DMS53 treated with DMSO at 0.1 percent for 48 hours (cell line): ENCODE data around the gene CEP135.

Source experiments
- DNase-seq: peaks from one replicate; lab custom pipeline; 2025; ENCODE audit not compliant: unreplicated experiment; lab: John Stamatoyannopoulos, UW

The CEP135 gene

DNA sequence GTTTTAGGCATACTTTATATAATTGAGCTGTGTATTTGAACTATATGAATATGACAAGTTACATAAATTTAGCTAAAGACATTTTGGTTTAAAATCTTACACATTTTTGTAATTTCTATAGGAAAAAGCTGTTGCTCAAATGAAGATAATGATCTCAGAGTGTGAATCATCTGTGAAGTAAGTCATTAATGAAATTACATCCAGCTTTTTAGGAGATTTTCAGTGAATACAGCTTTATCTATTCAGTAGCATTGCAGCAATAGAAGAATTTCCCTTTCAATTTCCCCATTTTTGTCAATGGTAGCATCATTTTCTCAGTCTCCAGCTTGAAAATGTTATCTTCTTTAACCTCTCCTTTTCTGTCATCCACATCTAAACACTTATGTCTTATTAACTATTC, 59.5 kb downstream of the CEP135 start:
- no peak for DNase-seq

DNA sequence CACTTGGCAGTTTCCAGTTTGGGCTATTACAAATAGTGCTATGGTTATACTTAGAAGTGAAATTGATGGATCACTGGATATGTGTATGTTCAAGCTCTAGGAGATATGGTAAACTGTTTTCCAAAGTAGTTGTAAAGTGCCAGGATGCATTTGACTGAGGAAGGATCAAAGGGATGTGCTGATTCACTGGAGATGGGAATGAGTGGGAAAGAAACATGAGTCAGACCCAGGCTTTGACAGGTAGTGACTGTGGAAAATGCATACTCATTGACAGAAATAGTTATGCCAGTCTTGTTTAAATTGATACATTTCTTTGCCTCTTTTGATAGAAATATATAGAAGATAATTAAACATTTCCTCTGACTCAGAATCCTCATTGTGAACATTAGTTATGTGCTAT, 77.9 kb downstream of the CEP135 start:
- DNase-seq = no peak

DNA sequence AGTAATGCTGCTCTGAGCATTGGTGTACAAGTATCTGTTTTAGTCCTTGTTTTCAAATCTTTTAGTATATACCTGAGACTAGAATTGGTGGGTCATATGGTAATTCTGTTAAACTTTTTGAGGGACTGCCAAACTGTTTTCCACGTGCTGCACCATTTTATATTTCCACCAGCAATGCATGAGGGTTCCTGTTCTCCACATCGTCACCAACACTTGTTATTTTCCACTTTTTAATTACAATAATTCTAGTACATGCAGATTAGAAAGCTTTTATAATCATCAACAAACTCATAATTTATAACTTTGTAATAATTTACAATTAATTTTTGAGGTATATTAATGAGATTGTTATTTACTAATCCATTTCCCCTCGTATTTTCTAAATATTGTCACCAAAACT, 79.4 kb downstream of the CEP135 start:
- DNase-seq = no peak

DNA sequence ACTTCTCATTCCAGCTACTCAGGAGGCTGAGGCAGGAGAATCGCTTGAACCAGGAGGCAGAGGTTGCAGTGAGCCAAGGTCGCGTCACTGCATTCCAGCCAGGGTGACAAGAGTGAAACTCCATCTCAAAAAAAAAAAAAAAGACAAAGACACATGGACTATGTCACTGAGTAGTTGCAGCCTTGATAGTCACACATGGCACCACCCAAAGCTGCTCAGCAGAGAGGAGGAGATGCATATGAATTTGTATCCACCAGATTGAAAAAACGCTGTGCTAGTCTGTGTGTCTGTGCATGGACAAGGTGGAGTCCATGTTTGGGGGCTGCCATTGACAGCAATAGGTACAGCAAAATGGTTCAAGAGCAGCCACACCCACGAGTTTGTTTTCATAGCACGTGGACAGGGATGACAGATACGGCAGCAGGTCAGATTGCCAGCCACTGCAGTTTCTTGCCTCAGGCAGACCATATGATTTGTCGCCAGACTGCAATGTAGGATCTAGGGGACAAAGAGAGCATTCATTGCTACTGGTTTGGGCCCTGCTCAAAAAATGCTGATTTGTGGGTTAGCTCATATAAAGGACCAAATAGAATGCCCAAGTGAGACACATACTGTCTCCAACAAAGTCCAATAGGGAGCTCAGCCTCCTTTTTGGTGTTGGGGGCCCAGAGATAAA, 89.9 kb downstream of the CEP135 start:
- no peak for DNase-seq

DNA sequence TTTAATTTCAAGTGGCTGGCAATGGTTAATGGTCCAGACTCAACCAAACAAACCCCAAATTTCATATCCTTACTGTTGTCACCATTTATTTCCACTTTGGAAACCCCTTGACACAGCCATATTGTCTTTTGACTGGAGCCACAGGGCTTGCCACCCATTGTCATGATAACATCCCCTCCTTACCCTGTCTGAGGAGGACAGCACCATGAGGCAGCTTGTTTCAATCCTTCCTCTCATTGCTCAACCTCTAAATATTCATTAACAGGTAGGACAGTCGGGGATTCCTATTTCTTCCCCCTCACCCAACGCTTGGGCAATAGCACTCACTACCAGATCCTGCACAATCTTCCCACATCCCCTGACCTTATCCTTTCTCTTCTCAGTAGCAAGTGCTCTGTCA, 92.1 kb downstream of the CEP135 start:
- DNase-seq = no peak

DNA sequence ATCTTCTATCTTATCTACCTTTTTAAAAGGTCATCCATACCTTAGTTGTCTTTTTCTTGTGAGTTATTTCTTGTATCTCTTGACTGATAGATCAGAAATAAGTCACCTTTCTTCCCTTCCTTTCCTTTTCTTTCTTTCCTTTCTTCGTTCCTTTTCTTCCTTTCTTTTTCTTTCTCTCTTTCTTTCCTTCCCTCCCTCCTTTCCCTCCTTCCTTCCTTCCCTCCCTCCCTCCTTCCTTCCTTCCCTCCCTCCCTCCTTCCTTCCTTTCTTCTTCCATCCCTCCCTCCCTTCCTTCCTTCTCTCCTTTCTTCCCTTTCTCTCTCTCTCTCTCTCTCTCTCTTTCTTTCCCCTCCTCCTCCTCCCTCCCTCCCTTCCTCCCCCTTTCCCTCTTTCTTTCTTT, 93.5 kb downstream of the CEP135 start:
- no peak for DNase-seq

DNA sequence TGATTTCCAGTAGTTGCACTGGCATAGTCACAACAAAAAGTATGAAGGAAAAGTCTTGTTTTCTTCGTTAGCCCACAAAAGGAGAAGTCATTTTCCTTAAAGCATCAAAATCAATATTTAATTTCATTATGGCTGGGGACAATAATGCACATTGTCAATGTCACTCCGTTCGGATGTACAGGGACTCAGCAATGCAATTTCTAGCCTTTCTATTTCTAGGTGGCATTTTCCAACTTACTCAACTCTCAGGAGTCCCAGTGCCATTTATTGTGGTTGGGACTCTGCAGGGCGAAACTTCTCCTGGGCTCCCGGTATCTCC, 99.6 kb downstream of the CEP135 start:
- DNase-seq = no peak

DNA sequence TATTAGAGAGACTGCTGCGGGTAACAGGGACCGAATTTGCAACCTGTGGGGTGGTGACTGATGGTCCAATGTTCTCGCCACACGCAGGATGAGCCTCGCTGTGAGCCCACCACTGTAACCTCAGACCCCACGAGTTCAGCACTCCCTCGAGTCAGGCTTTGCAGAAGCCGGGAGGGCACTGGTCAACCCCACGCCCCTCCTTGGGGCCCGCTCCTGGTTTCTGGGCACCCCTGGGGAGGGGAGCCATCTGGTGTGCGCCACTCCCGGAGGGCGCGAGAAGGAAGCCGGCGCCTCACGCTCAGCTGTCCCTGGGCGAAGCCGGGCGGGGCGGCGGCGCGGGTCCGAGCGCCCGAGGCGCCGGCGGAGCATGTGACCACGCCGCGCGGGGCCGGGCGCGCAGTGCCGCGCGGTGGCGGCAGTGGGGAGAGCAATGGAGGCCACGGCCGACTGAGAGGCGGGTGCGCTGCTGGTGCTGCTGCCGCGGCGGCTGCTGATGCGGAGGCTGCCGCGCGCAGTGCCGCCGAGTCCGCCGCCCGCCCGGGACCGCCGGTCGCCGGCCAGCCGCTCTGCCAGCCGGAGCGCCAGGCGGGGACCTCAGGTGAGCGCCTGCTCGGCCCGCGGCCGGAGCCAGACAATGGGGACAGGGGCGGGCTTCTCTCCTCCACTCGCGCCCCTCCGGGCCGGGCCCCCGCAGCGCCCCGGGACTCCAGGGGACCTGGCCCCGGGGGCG, 100.1 kb downstream of the CEP135 start:
- DNase-seq = peak; percentile 13

DNA sequence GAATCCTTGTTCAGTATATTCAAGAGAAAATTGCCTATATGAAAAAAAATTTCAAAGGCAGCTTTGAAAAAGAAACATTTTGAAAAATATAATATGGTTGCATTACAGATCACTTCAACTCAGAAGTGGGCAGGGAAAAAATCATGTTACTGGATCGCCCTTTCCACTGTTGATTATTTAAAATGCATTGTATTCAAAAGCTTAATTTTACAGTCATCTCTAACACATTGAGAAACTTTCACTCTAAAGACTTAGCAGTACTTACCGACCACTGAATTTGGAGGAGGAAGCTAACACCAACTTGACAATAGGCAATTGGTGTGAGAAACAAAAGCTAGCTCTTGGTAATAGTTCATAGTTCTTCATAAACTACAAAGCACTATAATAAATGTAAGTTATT, 101.9 kb downstream of the CEP135 start:
- DNase-seq = no peak

DNA sequence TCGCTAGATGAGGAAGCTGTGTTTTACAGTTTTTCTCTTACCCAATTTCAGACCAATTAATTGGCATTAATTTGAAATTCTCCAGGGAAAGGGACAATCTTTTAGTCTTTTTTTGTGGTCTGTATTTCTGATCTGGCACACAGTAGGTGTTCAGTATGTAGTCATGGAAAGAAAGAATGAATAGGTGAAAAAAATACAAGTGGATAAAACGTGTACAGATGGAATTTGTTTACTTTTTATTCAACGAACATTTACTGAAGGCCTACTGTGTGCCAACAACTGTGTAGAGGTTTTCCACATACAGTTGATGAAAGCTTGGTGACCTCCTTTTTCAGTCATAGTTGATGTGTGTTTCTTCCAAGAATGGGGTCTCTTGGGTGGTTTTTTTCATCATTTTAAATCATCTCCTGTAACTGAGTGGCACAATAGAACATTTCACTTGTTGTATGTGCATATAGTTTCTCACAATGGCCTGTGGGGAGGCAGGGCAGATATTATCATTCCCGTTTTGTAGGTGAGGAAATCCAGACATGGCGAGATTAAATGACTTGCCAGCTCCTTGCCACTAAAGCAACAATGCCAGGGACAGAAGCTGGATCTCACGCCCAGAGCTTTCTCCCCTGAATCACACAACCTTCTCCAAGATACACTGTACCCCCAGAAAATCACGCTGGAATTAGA, 102.4 kb downstream of the CEP135 start:
- no peak for DNase-seq

DNA sequence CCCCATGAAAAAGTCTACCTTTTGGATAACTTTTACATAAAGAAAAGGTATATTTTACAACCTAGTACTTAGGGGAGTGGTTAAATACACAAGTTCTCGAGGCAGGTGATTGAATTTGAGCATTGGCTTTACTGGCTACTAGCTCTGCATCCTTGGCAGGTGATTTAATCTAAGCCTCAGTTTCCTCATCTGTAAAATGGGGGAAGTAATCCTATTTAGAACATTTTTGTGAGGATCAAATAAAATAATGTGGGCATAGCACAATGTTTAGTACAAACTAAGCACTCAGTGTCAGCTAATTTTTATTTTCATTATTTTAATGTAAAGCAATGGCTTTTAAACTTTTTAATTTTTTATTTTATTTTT, 102.9 kb downstream of the CEP135 start:
- DNase-seq = no peak

DNA sequence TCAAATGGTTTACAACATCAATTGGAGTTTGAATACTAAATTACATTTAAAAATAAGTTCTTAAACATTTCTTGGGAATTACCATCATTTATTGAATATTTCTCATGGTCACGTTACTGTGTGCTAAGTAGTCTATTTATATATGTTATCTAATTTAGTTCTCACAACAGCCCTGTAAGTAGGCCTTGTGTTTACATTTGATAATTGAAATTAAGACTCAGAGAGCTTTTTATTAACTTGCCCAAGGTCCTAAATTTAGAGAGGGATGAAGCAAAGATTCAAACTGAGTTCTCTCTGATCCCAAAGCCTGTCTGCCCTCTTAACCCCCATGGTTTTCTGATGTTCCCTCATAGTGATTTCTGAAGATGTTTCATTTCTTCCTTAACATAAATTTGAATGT, 103.7 kb downstream of the CEP135 start:
- DNase-seq = no peak

DNA sequence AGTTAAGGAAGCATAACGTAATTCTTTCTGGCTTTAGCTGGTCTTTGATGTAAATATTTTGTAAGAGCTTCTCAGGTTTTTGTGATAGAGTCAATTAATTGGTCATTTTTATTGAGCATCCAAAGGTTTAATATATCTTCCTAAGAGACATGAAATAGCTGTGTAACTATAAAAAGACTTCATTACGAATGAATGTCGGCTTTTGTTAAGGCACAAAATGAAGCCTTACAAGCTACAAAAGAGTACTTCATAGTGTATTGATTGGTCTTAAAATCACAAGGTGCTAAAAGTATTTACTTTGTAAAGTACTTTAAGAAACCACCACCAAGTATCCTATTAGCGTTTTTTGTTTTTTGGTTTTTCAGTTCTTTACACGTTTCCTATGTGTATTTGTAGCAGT, 104.2 kb downstream of the CEP135 start:
- DNase-seq = no peak

DNA sequence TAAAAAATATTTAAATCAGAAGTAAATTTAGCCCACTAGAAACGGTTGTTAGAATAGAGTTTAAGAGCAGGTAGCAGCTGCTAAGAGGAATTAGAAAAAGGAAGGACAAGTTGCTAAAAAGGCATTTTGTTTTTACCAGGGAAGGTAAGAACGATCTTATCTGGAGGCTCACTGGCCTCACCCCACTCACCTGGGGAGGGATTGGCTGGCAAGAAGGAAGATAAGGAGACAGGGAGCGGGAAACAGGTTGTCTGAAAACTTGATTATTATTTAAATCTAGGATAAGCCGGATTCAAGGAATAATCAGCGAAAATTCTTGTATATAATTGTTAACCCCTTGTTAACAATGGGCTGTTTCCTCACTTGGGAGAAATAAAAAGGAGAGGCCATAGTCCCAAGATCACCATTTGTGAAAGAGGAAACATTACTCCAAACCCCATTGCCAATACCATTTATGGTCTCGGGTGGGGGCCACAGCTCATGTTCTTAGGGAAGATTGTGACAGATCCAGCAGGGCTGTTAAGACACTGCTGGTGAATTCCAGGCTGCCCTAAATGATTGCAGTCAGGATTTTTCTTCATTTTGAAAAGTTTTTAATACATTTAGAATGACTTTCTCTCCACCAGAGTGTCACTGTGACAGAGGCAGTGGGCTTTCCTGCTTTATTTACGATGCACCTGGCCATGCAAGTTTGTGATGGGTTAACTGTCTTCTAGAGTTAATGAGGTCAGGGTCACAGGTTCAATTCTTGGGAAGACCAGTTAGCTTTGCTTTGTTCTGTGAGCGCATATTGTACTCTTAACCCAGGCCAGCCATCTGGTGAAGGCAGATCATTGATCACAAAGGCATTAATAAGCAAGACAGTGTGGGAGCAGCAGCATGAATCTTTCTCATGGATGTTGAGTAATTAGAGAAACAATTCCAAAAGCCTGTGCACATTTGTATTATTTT, 106.6 kb downstream of the CEP135 start:
- no peak for DNase-seq

DNA sequence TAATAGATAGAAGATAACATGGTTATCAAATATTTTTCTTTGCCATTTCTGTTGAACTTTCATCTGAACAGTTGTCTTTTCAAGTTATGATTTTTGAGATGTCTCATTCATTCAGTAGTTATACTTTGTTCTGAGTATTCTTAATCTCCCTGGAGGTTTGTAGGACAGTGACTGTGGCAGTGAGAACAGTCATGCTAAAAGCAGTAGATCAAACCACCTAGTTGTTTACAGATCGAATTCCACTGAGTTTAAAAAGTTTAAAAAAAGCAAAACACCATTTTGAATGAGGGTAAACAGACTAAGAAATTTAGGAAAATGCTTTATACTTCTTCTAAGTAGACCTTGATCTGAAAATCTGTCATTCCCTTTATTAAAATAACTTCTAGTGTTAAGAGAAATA, 107.2 kb downstream of the CEP135 start:
- no peak for DNase-seq

DNA sequence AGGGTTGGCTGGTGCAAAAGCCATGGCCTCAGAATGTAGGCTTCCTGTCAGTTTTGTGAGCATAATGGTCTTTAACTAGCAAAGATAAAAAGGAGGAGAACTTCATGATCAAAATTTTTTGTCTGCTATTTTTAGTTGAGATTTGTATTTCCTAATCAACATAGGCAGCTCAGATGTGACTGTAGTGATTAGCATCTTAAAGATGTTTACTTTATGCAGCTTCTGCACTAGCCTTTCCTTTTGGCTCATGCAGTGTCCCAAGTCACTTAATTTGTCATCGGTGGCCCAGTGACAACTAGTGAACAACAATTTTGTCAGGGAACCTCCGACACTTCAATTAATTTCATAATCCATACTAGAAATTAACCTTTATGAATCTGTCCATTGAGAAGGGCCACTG, 109.8 kb downstream of the CEP135 start:
- DNase-seq = no peak

DNA sequence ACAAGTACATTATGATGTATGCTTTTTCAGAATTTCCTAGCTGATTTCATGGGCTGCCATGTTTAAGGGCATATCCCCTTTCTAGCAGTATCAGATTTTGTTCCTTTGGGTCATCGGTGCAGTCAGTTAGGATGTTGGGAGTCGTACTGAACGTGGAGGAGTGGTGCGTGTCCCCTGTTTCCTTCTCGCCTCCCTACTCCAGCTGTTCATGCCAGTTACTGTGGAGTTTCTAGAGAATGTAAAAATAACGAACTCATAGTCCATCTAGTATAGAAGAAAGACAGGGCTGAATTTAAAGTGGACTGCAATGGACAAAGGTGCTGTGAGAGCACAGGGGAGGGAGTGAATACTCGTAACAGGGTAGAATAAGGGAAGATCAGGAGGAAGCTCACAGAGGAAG, 111.3 kb downstream of the CEP135 start:
- no peak for DNase-seq

DNA sequence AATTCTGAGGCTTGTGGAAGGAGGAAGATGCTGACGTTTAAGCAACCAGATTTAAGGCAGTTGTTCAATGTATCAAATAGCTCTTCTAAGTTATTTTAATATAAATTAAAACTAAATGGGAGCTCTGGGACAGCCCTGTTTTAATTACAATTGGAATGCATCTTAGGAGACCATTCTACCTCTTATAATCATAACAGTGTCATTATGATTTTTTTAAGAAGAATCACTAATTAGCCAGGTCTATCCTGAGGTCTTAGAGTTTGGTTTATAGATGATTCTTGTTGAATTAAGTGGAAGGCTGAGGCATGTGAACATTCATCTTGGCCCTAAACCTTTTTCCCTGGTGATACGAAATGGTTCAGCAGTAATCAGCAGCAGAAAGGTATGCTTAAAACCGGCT, 113.4 kb downstream of the CEP135 start:
- no peak for DNase-seq

DNA sequence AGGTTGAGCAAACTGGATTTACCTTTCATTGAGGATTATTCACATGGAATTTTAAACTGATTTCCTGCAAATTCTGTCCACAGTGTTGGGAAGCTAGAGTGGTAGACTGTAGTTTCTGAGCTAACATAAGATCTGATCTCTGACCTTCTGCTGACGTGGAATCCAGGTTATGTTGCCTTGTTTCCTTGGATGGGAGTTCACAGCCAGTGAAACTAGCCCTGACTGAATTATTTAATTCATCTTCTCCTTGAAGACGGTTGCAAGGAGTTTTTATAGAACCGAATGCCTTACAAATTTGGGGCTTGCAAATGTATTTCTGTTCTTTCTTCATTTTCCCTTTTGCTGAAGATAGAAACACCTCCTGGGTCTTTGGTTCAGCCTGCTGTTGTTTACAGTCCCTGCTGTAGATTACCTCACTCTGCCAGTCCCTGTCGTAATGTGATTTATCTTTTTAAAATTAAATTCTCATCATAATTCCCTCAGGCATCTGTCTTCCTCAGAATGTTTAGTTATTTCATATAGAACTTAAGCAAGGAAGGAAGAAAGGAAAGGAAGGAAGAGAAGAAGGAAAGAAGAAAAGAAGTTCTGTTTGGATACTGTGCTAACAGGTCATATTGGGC, 113.9 kb downstream of the CEP135 start:
- DNase-seq = no peak

DNA sequence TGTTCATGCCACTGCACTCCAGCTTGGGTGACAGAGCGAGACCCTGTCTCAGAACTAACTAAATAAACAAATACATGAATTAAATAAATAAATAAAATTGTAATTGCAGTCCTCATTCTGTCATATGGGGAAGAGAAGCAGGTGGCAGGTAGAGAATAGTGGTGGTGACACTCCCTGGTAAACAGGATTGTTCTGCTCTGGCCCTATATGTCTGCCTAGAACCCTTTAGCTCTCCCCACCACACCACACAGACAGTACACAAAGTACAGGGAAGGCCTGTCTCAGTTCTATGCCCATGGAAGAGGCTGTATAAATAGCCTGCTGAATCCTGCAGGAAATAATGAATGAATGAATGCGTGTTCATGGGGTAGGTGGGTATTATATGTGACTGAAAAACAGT, 117.7 kb downstream of the CEP135 start:
- no peak for DNase-seq

DNA sequence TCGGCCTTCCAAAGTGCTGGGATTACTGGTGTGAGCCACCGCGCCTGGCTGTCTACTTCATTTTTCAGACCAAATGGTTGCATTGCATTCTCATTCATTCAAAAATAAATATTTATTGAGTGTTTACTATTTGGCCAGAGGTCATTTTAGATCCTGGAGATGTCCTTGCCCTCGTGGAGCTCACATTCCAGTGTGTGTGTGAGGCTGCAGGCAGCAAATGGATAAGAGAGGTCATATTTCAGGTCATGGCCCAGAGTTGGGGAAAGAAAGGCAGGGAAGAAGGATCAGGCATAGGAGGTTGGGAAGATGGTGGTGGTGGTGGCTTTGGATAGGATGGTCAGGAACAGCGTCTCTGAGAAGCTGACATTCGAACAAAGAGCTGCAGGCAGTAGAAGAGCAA, 119.1 kb downstream of the CEP135 start:
- DNase-seq = no peak
